Endodermal cell (in vitro differentiated cells): ENCODE data around the gene SDSL. TPM values are rescaled to one million over a fixed set of nuclear protein-coding genes. Genes with fewer than 3 reads are reported as not detected.
A peak's percentile ranks its signal among the peaks of the same experiment; 100 is the strongest.

ENCODE experiments used
- DNase-seq: peaks from one replicate; pipeline ENCODE4 v3.0.0-alpha.2; 2017
- H3K27ac ChIP-seq: 2 replicates; pipeline ENCODE4 v1.5.1; 2013; ENCODE audit warnings: mild to moderate bottlenecking, low read depth, low read length, moderate library complexity
- H3K27me3 ChIP-seq: 2 replicates; pipeline ENCODE4 v1.6.1; 2013; ENCODE audit warnings: mild to moderate bottlenecking, low read length, moderate library complexity; ENCODE audit not compliant: insufficient read depth, control insufficient read depth, poor library complexity, severe bottlenecking
- H3K36me3 ChIP-seq: 2 replicates; pipeline ENCODE4 v1.7.0; 2013; ENCODE audit warnings: mild to moderate bottlenecking, low read length, moderate library complexity; ENCODE audit not compliant: control insufficient read depth, insufficient read depth
- H3K4me1 ChIP-seq: one replicate; pipeline ENCODE4 v1.7.0; 2013; ENCODE audit warnings: low read length; ENCODE audit not compliant: control insufficient read depth, insufficient read depth
- H3K4me3 ChIP-seq: 2 replicates; pipeline ENCODE4 v1.5.1; 2013; ENCODE audit warnings: mild to moderate bottlenecking, low read length, moderate library complexity
- H3K9ac ChIP-seq: 2 replicates; pipeline ENCODE4 v1.6.1; 2013; ENCODE audit warnings: mild to moderate bottlenecking, low read length, moderate library complexity; ENCODE audit not compliant: poor library complexity, severe bottlenecking; ENCODE audit errors: extremely low read depth
- H3K9me3 ChIP-seq: 2 replicates; pipeline ENCODE4 v1.6.1; 2013; ENCODE audit warnings: mild to moderate bottlenecking, low read length, moderate library complexity; ENCODE audit not compliant: control insufficient read depth
- H3K27ac Mint-ChIP-seq: 2 replicates; pipeline ENCODE4 v1.8.0; 2020; ENCODE audit warnings: mixed read lengths
- H3K27me3 Mint-ChIP-seq: 2 replicates; pipeline ENCODE4 v1.8.0; 2021; ENCODE audit warnings: mild to moderate bottlenecking, mixed read lengths; ENCODE audit not compliant: insufficient read depth
- H3K36me3 Mint-ChIP-seq: 2 replicates; pipeline ENCODE4 v1.8.0; 2020; ENCODE audit warnings: low read depth, mixed read lengths
- H3K4me1 Mint-ChIP-seq: 2 replicates; pipeline ENCODE4 v1.8.0; 2020; ENCODE audit warnings: mixed read lengths
- H3K4me3 Mint-ChIP-seq: 2 replicates; pipeline ENCODE4 v1.8.0; 2020; ENCODE audit warnings: mild to moderate bottlenecking, moderate library complexity, mixed read lengths
- H3K9me3 Mint-ChIP-seq: 2 replicates; pipeline ENCODE4 v1.8.0; 2020; ENCODE audit warnings: mild to moderate bottlenecking, mixed read lengths
- CTCF ChIP-seq: fragments of 200-600 bp; sonication (generic); conservative IDR thresholded peaks from 2 replicates; pipeline ENCODE4 v1.5.0; 2021; ENCODE audit warnings: antibody characterized with exemption, mild to moderate bottlenecking
- WGBS, 2 experiments: methylation state at CpG; one replicate each; pipeline versions ENCODE4 v1.1.5 to v1.1.7; 2013; ENCODE audit warnings: missing lambda C conversion rate in 2 of 2, mixed read lengths in 1 of 2; ENCODE audit not compliant: insufficient coverage in 1 of 2, insufficient read length in 1 of 2; 5-methylcytosine and 5-hydroxymethylcytosine counted together
- total RNA-seq, 2 donors: library from RNA; stranded (reverse); fragmentation: NEBNext Ultra II Directional in 1 of 2; extraction: Animal tissue kit (Norgen Biotek cat#: 25700) in 1 of 2; gene quantifications; 2 replicates in 1 of 2; 3 replicates in 1 of 2; pipeline ENCODE4 v1.2.1, GENCODE V29; 2021

Gene SDSL
- total RNA-seq, 2 donors from 2014 or later, result 2.4 to 5.7 TPM

GRCh38 chr12:113440336-113440735, 18.2 kb downstream of the SDSL start:
- Mint-ChIP-seq H3K36me3 (no peaks in the 10 kb centered on the region), H3K4me3 (no peak overlapping the region), H3K27ac (no peak overlapping the region), H3K4me1 (peaks cover 20% of the 10 kb centered on the region), H3K9me3 (peaks cover 3% of the 10 kb centered on the region), H3K27me3 (peaks cover 56% of the 10 kb centered on the region)
- Histone ChIP-seq H3K27me3 (peaks cover 69% of the 10 kb centered on the region), H3K36me3 (no peaks in the 10 kb centered on the region), H3K9me3 (no peaks in the 10 kb centered on the region), H3K27ac (no peak overlapping the region), H3K4me3 (no peak overlapping the region), H3K4me1 (peaks cover 4% of the 10 kb centered on the region), H3K9ac (no peak overlapping the region)
- 89 to 91% methylated on average over 6 to 7 of the region's 7 CpGs for WGBS, 2 experiments
- DNase-seq, result peak; percentile 54
- no peak for TF ChIP-seq CTCF

DNA sequence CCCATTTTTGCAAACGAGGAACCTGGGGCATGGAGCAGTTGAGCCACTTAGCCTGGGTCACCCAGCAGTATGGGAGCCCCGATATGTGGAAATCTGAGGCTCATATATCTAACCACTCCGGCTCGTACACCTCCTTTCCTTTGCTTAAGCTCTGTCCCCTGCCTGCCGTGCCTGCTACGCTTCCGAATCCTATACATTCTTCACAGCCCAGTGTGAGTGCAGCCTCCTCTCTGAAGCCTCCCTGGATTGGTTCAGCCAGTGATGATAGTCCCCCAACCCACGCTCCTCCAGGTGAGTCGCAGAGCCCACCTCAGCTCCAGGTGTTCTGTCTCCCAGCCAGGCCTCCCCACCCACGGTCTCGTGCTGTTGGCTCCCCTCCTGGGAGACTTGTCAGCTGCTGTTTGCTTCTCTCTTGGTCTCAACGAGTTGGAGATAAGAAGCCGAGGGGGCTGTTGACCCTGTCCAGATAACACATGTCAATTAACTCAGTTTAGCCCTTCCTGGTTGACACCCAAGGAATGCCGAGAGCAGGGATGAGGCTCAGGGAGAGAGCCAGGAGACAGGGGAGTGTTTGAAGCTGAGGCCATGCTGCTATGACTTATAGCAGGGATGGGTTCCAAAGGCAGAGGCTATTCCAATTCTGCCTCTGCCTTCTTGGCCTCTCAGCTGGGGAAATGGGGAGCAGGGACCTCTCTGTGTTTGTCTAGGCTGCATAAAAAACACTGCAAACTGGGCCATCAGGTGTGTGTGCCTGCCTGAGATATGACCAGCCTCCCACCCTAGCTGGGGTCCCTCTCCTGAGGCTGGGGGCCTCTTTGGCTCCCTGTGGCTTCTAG, 19.0 kb downstream of the SDSL start:
- WGBS, 2 experiments, result 46 to 70% methylated on average over 9 to 14 of the region's 14 CpGs
- H3K9ac ChIP-seq, result no peak overlapping the region
- TF ChIP-seq CTCF, result no peak

DNA sequence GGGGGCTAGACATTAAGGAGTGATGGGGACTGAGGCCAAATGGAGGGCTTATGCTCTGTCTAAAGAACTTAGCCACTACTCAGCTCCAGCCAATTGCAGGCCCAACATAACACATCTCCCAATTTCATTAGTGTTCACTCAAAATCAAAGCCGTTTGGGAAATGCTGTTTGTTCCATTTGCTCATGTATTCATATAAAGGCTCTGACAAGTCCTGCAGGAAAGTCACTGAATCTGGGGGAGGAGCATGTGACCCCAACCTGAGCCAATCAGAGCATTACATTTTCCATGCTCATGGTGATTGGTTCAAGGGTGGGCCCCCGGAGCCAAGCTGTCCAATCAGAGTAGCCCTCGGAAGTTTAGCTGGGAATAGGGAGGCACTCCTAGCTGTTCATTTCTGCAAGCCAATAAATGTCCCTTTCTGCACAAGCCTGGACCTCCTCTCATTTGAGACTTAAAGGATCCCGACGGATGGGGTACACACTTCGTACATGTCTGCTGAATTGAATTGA, 20.9 kb downstream of the SDSL start:
- TF ChIP-seq CTCF, result no peak
- no peak overlapping the region for H3K4me3 ChIP-seq
- H3K36me3 ChIP-seq, result no peaks in the 10 kb centered on the region
- no peak overlapping the region for H3K27ac ChIP-seq
- H3K36me3 Mint-ChIP-seq, result no peaks in the 10 kb centered on the region
- no peak overlapping the region for H3K4me3 Mint-ChIP-seq
- H3K9ac ChIP-seq, result no peak overlapping the region
- H3K27me3 Mint-ChIP-seq, result peaks cover 82% of the 10 kb centered on the region
- H3K27ac Mint-ChIP-seq, result no peak overlapping the region
- peaks cover 65% of the 10 kb centered on the region for H3K27me3 ChIP-seq
- peaks cover 7% of the 10 kb centered on the region for H3K9me3 Mint-ChIP-seq
- peaks cover 4% of the 10 kb centered on the region for H3K4me1 ChIP-seq
- H3K9me3 ChIP-seq, result no peaks in the 10 kb centered on the region
- peaks cover 20% of the 10 kb centered on the region for H3K4me1 Mint-ChIP-seq
- no peak for DNase-seq
- 92 to 95% methylated on average over 5 to 6 of the region's 6 CpGs for WGBS, 2 experiments

More for the DNA sequence above, 19.0 kb downstream of the SDSL start:
- peaks cover 74% of the 10 kb centered on the region for H3K27me3 ChIP-seq
- Mint-ChIP-seq H3K36me3 (no peaks in the 10 kb centered on the region), H3K27ac (no peak overlapping the region), H3K9me3 (peaks cover 7% of the 10 kb centered on the region), H3K27me3 (peaks cover 64% of the 10 kb centered on the region), H3K4me3 (no peak overlapping the region), H3K4me1 (peaks cover 20% of the 10 kb centered on the region)
- H3K4me3 ChIP-seq, result no peak overlapping the region
- H3K36me3 ChIP-seq, result no peaks in the 10 kb centered on the region
- H3K27ac ChIP-seq, result no peak overlapping the region
- H3K9me3 ChIP-seq, result no peaks in the 10 kb centered on the region
- peaks cover 4% of the 10 kb centered on the region for H3K4me1 ChIP-seq
- DNase-seq, result peak; percentile 86
